NCI-H510A (cell line): ENCODE data around the gene MGAT4A.
A peak's percentile ranks its signal among the peaks of the same experiment; 100 is the strongest.

Experiments
- DNase-seq: peaks from one replicate; lab custom pipeline; 2025; lab: John Stamatoyannopoulos, UW

Gene MGAT4A

GRCh38 chr2:98731041-98731893, at the start of gene MGAT4A:
Gene MGAT4A (minus strand): TSS chr2:98731132. CDS start chr2:98726332, 4,800 bp downstream.
- DNase-seq, result no peak

GRCh38 chr2:98778741-98779483, 48.0 kb upstream of the MGAT4A start:
- no peak for DNase-seq

- no peak for DNase-seq
Observed at GRCh38 chr2:98778151-98778550, 47.2 kb upstream of the MGAT4A start.

- DNase-seq, result no peak
Observed at GRCh38 chr2:98777710-98778109, 46.8 kb upstream of the MGAT4A start.

- DNase-seq, result no peak
Observed at GRCh38 chr2:98777076-98777475, 46.1 kb upstream of the MGAT4A start.

- DNase-seq, result no peak
Observed at GRCh38 chr2:98776136-98776535, 45.2 kb upstream of the MGAT4A start.

GRCh38 chr2:98775146-98775986, 44.4 kb upstream of the MGAT4A start:
- no peak for DNase-seq

- no peak for DNase-seq
Observed at GRCh38 chr2:98773907-98774306, 43.0 kb upstream of the MGAT4A start.

- DNase-seq, result no peak
Observed at GRCh38 chr2:98773169-98773568, 42.2 kb upstream of the MGAT4A start.

- no peak for DNase-seq
Observed at GRCh38 chr2:98772536-98772935, 41.6 kb upstream of the MGAT4A start.

GRCh38 chr2:98771721-98772524, 41.0 kb upstream of the MGAT4A start:
- DNase-seq, result no peak

- DNase-seq, result no peak
Observed at GRCh38 chr2:98771264-98771663, 40.3 kb upstream of the MGAT4A start.

GRCh38 chr2:98769784-98770183, 38.9 kb upstream of the MGAT4A start:
- DNase-seq, result peak; percentile 84

GRCh38 chr2:98769114-98769476, 38.2 kb upstream of the MGAT4A start:
- no peak for DNase-seq

- no peak for DNase-seq
Observed at GRCh38 chr2:98768384-98769113, 37.6 kb upstream of the MGAT4A start.

- DNase-seq, result no peak
Observed at GRCh38 chr2:98764499-98764898, 33.6 kb upstream of the MGAT4A start.

- no peak for DNase-seq
Observed at GRCh38 chr2:98763209-98763951, 32.4 kb upstream of the MGAT4A start.

- DNase-seq, result no peak
Observed at GRCh38 chr2:98761909-98762308, 31.0 kb upstream of the MGAT4A start.

- no peak for DNase-seq
Observed at GRCh38 chr2:98761267-98761781, 30.4 kb upstream of the MGAT4A start.
